ENCODE data around the gene RXRA.

- TF ChIP-seq CTCF (IDR thresholded peaks at IDR 0.05) (no peak), PBX3 (IDR thresholded peaks at IDR 0.05) (no peak), YY1 (IDR thresholded peaks at IDR 0.05; ENCODE audit: low read depth) (no peak), ZBTB33 (IDR thresholded peaks at IDR 0.05; ENCODE audit: borderline replicate concordance, low read depth) (no peak), TAF1 (IDR thresholded peaks at IDR 0.05; ENCODE audit: borderline replicate concordance, low read depth, low read length) (no peak), GABPA (IDR thresholded peaks at IDR 0.05; ENCODE audit: low read depth) (no peak), EP300 (IDR thresholded peaks at IDR 0.05; ENCODE audit: borderline replicate concordance in 1 of 2, low read depth in 1 of 2, low read length in 1 of 2) (no peak), NRF1 (IDR thresholded peaks at IDR 0.05; ENCODE audit: low read depth, low read length) (no peak), NFIC (IDR thresholded peaks at IDR 0.05; ENCODE audit: borderline replicate concordance) (no peak), FOXJ3 (CRISPR knock-in tag; IDR thresholded peaks at IDR 0.05) (no peak), REST (IDR thresholded peaks at IDR 0.05; ENCODE audit: low read depth, low read length) (no peak)
These were observed 100.2 kb downstream of the RXRA start for GRCh38 chr9:134426436-134426835.
